Activated effector memory CD4-positive, alpha-beta T cell treated with anti-CD3 and anti-CD28 coated beads, Interleukin-2, amount 50 U/mL, for 16 hours (primary cell): Measurements from ENCODE around the gene BEST2.

Experiments
- DNase-seq: peaks from one replicate; pipeline ENCODE4 v3.0.0-alpha.2; 2020

Gene BEST2

DNA sequence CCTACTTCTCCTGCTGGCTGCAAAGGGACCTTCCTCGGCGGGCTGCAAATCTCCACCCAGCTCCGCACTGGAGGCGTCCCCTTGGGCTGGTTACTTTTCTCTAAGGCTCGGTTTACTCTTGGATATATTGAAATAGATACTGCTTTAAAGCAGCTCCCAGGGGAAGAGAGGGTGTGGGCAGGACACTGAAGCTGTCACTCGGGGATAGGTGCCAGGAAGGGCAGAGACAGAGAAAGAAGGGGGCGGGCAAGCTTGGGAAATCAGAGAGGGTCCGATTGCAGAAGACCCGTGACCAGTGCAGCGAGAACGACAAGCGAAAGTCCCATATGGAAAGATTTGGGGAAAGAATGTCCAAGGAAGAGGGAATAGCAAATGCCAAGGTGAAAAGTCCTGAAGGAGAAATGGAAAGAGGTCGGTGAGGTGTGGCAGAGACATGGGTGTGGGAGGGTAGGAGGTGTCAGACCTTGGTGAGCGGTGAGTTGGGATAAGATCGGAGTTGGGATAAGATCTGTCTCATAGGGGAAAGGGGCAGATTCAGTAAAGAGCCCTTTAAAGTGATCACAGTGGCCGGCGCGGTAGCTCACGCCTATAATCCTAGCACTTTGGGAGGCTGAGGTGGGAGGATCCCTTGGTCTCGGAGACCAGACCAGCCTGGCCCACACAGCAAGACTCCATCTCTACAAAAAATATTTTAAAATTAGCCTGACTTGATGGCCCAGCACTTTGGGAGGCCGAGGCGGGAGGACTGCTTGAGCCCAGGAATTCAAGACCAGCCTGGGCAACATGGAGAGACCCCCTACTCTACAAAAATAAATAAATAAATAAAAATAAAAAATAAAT, 50.9 kb downstream of the BEST2 start:
- no peak for DNase-seq

DNA sequence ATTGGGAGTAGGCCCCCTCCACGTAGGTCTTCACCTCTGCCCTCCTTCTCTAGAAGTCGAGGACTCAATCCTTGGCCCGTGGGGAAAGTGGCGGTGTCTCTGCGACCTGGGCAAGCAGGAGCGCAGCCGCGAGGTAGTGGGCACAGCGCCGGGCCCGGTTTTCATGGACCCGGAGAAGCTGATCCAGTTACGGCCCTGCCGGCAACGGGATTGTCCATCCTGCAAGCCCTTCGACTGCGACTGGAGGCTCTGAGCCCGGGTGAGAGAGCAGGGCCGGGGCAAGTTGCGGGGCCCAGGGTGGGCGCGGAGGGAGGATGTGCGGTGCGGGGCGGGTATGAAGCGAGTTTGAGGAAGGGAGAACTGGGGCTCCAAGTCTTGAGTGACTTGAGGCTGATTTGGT, 52.5 kb downstream of the BEST2 start:
- DNase-seq = no peak

DNA sequence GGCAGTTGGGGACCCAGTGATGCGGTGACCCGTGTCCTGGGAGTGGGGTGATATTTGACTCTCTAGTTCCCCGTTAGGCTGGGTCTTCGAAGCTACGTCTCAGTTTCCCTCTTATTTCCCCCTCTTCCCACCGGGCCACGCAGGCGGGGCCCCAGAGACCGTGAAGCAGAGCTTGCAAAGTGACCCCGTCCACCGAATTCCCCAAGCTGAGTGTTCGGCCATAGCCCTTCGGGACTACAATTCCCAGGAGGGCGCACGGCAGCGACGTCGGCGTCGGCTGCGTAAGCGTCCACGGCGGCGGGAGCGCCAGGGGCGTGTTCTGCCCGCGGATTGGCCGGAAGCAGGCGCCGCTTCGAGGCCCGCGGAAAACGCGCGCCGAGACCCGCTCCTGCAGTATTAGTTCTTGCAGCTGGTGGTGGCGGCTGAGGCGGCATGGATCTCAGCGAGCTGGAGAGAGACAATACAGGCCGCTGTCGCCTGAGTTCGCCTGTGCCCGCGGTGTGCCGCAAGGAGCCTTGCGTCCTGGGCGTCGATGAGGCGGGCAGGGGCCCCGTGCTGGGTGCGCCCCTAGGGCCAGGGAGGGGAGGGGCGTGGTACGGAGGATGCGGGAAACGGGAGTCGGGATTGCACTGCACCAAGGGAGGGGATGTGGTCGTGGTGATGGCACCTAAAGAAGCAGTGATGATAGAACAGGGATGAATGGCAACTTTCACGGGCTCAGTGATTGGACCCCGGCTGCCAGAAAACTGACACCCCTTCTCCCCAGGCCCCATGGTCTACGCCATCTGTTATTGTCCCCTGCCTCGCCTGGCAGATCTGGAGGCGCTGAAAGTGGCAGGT, 54.9 kb downstream of the BEST2 start, which contains the start of gene RNASEH2A:
RNASEH2A (plus strand) TSS at position 343 of the 840 bp plus-strand sequence; CDS start at position 433, 90 bp downstream.
- DNase-seq = peak; percentile 95
